ENCODE data around the gene REXO4.
"Not testable (repeated sequence)": the region's sequence is repeated elsewhere in the genome, so short reads cannot be mapped to it uniquely, and the experiment has no call there.

Gene REXO4

DNA sequence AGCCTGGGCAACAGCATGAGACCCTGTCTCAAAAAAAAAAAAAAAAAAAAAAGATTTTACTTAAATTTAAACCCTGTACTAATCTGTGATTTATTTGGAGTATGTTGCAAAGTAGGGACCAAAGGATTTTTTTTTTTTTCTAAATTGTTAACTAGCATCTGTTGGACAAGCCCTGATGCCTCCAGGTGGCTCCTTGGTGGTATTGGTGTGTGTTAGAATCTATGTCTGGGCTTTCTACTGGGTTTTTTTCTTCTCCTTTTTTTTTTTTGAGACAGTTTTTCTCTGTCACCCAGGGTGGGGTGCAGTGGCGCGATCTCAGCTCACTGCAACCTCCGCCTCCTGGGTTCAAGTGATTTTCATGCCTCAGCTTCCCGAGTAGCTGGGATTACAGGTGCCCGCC is 34.1 kb upstream of the REXO4 start:
- DNase-seq (ENCODE audit: insufficient read length, low spot score); FAIRE-seq: not testable (repeated sequence)

DNA sequence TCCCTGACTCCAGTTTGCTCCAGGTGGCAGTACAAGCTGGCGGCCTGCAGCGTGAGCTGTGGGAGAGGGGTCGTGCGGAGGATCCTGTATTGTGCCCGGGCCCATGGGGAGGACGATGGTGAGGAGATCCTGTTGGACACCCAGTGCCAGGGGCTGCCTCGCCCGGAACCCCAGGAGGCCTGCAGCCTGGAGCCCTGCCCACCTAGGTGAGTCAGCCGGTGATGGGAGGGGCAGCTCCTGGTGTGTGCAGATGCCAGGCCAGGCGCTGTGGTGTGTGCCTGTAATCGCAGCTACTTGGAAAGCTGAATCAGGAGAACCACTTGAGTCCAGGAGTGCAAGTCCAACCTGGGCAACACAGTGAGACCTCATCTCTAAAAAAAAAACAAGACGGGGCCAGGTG is 31.9 kb upstream of the REXO4 start:
- FAIRE-seq (no peak), DNase-seq (ENCODE audit: insufficient read length, low spot score) (no peak)

DNA sequence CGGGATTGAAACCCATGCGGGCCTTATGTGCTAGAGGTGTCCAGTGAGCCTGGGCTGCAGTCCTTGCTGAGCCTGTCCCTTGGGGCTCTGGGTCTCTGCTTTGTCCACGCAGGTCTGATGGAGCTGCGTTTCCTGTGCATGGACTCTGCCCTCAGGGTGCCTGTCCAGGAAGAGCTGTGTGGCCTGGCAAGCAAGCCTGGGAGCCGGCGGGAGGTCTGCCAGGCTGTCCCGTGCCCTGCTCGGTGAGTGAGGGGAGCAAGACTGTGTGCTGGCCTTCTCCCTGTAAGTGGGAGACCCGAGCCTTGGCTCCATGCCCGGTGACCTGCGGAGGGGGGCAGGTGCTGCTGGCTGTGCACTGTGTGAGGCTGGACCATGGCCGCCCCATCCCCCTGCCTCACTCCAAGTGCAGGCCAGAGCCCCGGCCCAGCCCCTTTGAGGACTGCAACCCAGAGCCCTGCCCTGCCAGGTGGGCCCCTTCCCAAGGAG is 30.7 kb upstream of the REXO4 start:
- FAIRE-seq = no peak

DNA sequence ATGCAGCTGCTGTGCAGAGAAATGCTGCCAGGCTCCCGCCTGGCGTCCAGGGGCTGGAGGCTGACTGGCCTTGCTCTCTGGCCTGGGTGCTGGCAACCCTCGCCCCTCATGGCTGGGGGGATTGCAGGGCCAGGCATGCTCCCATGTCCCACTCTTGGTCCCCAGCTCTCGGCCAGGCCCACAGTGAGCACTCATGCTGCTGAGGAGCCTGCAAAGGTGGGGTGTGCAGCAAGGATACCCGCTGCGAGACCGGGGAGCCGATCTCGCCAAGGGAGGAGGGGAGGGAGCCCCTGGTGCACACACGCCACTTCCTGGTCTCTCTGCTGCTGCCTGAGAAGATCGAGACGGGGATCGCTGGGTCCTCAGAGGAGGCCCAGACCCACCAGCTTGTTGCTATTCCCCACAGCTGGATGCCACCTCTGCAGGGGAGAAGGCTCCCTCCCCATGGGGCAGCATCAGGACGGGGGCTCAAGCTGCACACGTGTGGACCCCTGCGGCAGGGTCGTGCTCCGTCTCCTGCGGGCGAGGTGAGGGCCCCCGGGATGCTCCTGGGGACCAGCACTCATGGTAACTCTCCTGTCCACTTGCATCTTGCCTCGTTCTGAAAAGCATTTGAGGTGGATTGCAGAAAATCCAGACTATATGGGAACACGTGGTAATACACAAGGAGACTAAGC is 27.6 kb upstream of the REXO4 start:
- DNase-seq (ENCODE audit: insufficient read length, low spot score) (no peak), FAIRE-seq (no peak)

More for the DNA sequence above, 30.7 kb upstream of the REXO4 start:
- no peak for DNase-seq (ENCODE audit: insufficient read length, low spot score)

DNA sequence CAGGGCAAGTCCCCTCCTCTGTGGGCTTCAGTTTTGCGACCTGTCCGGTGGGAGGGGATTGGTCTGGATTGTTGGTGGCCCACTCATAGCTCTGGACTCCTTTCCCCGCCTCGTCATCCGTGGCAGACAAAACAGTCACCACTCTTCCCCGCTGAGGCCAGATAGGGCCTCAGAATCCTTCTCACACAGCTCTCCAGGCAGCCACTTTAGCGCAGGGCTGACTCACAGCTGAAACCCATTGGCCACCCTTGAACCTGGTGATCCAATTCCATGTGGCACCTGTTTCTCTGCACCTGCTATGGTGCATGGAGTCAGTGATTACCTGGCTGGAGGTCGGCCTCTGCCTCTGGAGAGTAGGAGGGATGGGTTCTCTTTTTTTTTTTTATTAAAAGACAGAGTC is 26.2 kb upstream of the REXO4 start:
- FAIRE-seq = no peak
- DNase-seq (ENCODE audit: insufficient read length, low spot score) = no peak

DNA sequence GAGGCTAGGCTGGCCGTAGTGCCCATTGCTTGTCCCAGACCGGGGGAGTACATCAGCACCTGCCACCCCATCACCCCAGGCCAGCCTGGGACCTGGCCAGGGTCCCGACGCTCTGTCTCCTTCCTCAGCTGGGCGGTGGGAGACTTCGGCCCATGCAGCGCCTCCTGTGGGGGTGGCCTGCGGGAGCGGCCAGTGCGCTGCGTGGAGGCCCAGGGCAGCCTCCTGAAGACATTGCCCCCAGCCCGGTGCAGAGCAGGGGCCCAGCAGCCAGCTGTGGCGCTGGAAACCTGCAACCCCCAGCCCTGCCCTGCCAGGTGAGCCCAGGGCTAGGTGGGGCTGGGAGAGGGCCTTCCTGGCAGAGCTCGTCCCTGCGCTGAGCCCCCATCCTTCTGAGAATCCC is 25.4 kb upstream of the REXO4 start:
- DNase-seq (ENCODE audit: insufficient read length, low spot score) = no peak
- FAIRE-seq = no peak

DNA sequence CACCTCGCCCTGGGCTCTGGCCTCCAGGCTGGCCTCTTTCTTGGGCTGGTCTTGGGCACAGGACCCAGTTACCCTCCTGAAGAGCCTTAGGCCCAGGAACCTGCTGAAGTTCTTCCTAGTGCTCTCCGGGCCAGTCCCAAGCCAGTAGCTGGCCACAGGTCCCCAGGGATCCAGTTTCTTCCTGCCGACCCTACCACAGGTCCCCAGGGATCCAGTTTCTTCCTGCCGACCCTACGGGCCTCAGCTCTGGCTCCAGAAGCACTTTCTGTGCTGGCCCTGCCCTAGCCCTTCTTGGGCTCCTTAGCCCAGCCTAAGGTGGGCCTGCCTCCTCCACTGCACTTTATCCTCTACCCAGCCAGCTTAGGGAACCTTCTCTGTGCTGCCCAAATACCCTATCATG is 23.8 kb upstream of the REXO4 start:
- no peak for DNase-seq (ENCODE audit: insufficient read length, low spot score)
- FAIRE-seq = no peak

DNA sequence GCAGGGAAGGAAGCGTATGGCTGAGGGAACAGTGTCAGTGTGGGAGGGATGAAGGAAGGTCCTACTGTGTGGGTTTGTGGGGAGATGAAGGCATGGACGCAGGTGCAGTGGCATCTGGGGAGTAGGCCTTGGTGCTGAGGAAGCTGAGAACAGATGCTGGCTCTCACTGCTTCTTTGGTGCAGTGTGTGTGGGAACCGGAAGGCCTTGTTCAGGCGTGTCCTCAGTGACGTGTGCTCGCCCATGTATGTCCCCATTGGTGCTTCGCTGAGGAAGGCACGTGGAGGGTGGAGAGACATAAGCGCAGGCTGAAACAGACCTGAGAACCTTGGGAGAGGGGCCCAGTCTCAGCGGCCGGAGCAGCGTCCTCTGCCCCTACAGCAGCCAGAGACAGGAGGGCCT is 23.1 kb upstream of the REXO4 start:
- DNase-seq (ENCODE audit: insufficient read length, low spot score) (peak; percentile 82), FAIRE-seq (peak; percentile 76)

DNA sequence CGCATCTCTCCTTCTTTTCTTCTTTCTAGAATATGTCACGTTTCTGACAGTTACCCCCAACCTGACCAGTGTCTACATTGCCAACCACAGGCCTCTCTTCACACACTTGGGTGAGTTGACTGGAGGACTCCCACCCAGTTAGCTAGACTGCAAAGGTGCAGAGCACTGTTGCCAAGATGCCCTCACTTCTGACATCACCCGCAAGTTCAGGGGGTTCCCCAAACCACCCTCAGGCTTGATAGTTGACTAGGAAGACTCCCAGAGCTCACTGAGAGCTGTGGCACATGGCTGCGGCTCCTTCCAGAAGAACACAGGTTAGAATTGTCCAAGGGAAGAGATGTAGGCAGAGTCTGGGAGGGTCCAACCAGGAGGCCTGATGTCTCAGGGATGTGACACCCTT is 21.5 kb upstream of the REXO4 start:
- DNase-seq (ENCODE audit: insufficient read length, low spot score) (no peak), FAIRE-seq (no peak)

DNA sequence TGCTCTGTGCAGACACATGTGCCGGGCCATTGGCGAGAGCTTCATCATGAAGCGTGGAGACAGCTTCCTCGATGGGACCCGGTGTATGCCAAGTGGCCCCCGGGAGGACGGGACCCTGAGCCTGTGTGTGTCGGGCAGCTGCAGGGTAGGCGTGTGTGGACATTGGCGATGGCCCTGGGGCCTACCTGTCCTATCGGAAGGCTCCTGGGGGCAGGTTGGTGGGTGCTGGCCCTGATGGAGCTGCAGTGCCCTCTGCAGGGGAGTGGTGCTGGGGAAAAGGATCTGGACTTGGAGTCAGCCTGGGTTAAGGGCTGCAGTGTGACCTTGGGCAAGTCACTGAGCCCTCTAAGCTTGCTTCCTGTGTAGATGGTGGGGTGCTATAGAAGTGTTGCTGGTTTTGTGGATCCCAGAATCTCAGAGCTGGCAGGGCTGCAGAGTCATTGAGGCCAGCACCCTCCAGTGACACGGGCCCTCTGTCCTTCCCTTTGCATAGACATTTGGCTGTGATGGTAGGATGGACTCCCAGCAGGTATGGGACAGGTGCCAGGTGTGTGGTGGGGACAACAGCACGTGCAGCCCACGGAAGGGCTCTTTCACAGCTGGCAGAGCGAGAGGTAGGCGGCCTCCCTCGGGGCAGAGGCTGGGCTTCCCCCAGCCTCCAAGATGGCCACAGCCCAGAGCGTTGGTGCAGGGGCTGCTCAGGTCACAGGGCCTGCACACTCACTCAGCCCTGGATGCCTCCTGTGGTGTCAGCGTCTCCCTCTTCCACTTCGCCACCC is 20.1 kb upstream of the REXO4 start:
- no peak for DNase-seq (ENCODE audit: insufficient read length, low spot score)
- no peak for FAIRE-seq

DNA sequence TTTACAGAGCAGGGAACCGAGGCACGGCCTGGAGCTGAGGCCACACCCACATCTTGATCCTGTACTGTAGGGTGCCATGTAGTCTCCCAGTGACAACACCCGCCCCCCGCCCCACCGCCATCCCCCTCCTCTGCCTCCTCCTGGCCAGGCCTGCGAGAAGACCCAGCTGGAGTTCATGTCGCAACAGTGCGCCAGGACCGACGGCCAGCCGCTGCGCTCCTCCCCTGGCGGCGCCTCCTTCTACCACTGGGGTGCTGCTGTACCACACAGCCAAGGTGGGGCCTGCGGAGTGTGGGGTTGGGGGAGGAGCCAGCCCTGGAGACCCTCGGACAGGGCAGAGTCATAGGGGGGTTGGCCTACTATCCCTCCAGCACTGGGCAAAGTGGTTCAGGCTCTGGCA is 18.9 kb upstream of the REXO4 start:
- DNase-seq (ENCODE audit: insufficient read length, low spot score) = no peak
- FAIRE-seq = no peak

DNA sequence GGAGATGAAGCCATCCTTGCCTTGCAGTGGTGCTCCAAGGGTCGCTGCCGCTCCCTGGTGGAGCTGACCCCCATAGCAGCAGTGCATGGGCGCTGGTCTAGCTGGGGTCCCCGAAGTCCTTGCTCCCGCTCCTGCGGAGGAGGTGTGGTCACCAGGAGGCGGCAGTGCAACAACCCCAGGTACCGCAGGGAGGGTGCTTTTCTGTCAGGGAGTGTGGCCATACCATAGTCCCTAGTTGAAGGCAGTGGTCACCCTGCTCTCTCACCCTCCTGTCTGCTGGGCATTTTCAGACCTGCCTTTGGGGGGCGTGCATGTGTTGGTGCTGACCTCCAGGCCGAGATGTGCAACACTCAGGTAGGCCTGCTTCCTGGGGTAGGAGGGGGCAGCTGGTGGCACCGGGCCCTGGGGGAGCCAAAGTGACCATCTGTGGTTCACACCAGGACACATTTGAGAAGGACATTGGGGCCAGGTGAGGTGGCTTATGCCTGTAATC is 15.6 kb upstream of the REXO4 start:
- DNase-seq (ENCODE audit: insufficient read length, low spot score) = no peak
- FAIRE-seq = no peak

DNA sequence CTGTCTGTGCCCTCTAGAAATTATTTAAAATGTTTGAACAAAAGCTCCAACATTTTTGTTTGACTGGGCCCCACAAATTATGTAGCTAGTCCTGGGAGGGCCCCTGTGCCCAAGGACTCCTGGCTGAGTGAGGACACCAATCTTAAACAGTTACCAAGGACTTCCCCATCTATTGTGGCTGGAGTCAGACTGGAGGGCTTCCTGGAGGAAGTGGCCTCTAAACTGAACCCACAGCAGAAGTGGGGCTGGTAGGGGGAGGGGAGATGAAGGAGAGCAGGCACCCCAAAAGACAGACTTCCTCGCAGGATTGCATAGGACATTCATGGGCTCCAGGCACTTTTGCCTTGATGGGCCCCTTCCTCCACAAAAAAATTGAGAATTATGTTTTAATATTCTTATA is 12.4 kb upstream of the REXO4 start:
- no peak for FAIRE-seq

DNA sequence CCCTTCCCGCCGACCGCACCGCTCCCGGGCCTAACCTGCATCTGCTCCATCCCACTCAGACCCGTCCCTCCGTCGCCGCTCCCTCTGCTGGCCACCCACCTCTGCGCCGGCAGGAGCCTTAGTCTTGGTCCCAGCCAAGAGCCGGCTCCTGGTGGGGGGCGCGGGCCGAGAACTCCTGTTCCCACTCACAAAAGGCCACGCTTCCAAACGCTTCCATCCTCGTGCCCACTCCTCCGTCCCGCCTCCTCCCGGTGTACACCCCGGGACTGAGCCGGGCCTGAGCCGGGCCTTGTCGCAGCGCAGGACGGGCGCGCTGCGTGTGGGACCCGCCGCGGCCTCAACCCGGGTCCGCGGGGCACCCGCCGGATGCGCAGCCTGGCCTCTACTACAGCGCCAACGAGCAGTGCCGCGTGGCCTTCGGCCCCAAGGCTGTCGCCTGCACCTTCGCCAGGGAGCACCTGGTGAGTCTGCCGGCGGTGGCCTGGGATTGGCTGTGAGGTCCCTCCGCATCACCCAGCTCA is 11.9 kb upstream of the REXO4 start:
- no peak for FAIRE-seq
- peak; percentile 59 for DNase-seq (ENCODE audit: insufficient read length, low spot score)

More for the DNA sequence above, 12.4 kb upstream of the REXO4 start:
- DNase-seq (ENCODE audit: insufficient read length, low spot score) = no peak

DNA sequence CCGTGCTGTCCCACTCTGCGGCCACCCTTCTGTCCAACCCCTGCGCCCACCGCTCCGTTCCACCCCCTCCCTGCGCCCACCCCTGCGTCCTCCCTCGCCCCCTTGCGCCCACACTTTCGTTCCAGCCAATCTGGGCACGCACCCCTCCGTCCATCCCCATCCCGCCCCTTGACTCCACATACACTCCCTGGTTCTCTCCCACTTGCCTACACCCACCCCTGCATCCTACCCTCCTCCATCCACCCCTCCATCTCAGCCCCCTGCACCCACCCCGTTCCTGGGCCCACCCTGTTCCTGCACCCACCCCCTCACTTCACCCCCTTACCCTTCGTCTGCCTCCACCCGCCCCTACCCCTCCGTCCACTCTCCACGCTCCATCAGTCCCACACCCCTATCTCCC is 11.4 kb upstream of the REXO4 start:
- DNase-seq (ENCODE audit: insufficient read length, low spot score) (no peak), FAIRE-seq (no peak)

DNA sequence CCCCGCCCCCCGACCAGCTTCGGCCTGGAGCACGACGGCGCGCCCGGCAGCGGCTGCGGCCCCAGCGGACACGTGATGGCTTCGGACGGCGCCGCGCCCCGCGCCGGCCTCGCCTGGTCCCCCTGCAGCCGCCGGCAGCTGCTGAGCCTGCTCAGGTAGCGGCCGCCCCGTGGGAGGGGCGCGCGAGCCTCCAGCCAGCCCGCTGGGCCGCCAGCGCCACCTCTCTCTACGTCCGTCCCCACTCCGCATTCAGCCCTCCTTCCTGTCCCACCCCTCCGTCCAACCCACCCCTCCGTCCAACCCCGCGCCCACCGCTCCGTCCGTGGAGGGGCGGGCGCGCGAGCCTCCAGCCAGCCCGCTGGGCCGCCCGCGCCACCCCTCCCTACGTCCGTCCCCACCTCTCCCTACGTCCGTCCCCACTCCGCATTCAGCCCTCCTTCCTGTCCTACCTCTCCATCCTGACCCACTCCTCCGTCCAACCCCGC is 10.8 kb upstream of the REXO4 start:
- DNase-seq (ENCODE audit: insufficient read length, low spot score) = no peak
- no peak for FAIRE-seq

DNA sequence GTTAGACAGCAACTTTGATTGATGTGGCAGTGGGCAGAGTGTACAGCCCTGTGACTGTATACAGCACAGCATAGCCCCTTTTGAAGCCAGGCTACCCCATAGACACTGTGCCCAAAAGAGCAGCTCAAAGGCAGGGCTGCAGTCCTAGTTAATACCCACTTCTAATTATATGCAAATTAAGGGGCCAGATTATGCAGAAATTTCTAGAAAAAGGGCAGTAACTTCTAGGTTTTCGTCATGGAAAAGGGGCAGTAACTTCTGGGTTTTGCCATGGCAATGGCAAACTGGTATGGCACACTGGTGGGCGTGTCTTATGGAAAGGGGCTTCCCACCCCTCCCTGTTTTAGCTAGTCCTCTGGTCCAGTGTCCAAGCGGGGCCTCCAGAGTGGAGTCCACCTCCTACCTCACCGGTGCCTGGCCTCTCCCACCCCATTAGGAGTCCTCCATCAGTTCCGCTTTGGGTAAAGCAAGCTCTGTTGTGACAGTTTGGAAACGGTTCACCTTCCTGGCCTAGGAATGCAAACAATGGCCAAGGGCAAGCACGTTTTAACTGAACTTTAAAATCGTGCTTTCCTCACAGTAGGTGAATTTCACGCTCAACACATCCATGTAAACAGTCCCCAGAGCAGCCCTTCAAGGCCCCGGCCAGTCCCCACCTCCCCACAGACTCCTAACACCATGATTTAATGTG is 10.0 kb upstream of the REXO4 start:
- FAIRE-seq = no peak
- DNase-seq (ENCODE audit: insufficient read length, low spot score) = no peak

DNA sequence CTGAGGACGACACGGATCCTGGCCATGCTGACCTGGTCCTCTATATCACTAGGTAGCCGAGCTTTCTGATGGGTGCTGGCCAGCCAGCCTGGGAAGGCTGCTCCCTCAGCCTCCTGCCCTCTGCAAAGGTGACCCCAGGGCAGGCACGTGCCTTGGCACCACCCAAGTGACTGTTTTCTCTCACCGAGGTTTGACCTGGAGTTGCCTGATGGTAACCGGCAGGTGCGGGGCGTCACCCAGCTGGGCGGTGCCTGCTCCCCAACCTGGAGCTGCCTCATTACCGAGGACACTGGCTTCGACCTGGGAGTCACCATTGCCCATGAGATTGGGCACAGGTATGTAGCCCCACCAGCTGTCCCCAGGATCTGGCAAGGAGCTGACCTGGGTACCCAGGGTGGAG is 8.2 kb upstream of the REXO4 start:
- FAIRE-seq = no peak
- DNase-seq (ENCODE audit: insufficient read length, low spot score) = no peak

DNA sequence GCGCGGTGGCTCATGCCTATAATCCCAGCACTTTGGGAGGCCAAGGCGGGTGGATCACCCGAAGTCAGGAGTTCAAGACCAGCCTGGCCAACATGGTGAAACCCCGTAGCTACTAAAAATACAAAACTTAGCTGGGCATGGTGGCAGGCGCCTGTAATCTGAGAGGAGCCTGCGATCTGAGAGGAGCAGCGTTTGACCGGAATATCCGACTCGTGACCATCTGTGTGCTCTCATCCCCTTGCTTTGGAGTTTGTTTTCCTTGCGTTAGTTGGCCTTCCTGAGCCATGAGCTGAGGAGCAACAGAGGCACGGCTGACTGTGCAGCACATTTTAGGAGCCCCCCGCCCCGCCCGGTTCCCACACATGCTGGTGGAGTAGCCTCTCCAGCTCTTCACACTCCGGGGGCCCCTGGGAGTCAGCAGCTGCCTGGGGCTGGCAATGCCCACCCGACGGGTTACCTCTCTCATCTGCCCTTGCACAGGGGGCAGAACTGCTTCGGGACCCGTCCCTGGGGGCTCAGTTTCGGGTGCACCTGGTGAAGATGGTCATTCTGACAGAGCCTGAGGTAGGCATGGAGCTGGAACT is 7.3 kb upstream of the REXO4 start:
- FAIRE-seq (no peak), DNase-seq (ENCODE audit: insufficient read length, low spot score) (no peak)

DNA sequence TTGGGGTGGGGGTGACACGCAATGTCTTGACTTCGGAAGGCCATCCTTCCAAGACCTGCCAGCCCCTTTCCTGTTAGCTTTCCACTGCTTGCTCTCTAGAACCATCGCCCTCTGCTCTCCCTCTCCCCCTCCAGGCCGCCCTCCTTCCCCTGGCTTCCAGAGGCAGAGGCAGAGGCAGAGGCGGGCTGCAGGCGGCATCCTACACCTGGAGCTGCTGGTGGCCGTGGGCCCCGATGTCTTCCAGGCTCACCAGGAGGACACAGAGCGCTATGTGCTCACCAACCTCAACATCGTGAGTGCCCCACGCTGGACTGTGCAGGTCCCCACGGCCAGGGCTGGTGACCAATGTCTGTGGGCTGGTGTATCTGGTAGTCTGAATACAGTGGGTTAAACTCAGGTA is 6.4 kb upstream of the REXO4 start:
- FAIRE-seq (no peak), DNase-seq (ENCODE audit: insufficient read length, low spot score) (no peak)

DNA sequence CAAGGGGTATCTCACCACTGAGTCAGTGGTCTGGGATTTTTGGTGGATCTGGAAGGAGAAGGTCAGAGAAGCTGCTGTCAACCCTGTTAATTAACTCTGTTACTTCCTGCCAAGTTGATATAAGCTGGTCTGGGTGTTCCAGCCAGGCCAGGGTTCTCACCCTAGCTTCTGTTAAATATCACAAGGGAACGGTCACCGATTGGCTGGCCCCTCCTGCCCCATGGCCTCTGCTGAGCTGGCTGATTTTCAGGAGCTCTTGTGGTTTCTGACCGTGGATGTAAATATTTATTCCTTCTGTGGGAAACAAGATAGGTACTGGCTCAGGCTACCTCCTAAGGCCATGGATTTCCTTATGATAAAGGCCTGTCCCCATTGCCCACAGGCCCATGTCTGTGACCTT is 5.4 kb upstream of the REXO4 start:
- DNase-seq (ENCODE audit: insufficient read length, low spot score) = no peak
- FAIRE-seq = no peak

All from GM19239 (cell line).